ENCODE results near the gene UBA52. TPM values are rescaled to one million over a fixed set of nuclear protein-coding genes. Genes with fewer than 3 reads are reported as not detected.

The UBA52 gene
- total and polyA plus RNA-seq, 2 of the 8 experiments (the other 6 are each of a cell fraction or from before 2014, with no cell fraction given), result 1,340 to 5,409 TPM

DNA sequence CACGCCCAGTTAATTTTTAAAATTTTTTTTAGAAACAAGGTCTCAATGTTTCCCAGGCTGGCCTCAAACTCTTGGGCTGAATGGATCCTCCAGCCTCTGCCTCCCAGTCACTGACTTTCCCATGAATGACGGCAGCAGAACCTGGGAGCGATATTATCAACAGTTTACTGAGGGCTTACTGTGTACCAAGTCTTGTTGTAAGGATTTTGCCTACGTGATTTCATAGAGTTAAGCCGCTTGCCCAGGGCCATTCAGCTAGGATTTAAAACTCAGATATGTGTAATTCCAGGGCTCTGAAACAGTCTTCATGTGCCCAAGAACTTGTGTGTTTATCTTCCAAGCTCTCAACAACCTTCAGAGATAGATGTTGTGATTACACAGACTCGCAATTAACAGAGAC, 20.0 kb upstream of the UBA52 start:
- no peaks in the 10 kb centered on the region for H3K27me3 ChIP-seq (replicated peaks in 1 of 4; ENCODE audit: control insufficient read depth in 3 of 4, extremely low read depth in 1 of 4, insufficient read depth in 3 of 4, low read length in 3 of 4)
- no peak overlapping the region for H3K4me3 ChIP-seq (ENCODE audit: extremely low read depth in 1 of 4, insufficient read depth in 2 of 4, low read depth in 3 of 4, low read length in 4 of 4)
- no peak overlapping the region for H3K4ac ChIP-seq (replicated peaks; ENCODE audit: insufficient read length, low read depth, low read length)
- no peak overlapping the region for H3K18ac ChIP-seq (ENCODE audit: extremely low read depth, low read length)
- no peak overlapping the region for H2BK15ac ChIP-seq (ENCODE audit: low read length)
- no peaks in the 10 kb centered on the region for H3K4me1 ChIP-seq (replicated peaks in 1 of 4; ENCODE audit: control insufficient read depth in 3 of 4, insufficient read depth in 4 of 4, low read length in 3 of 4)
- POLR2A ChIA-PET (ENCODE audit: partially characterized antibody), result interaction anchor here (0.9 kb wide), 1 partner anchor 14 kb away, joined by 3 read pairs; no protein-coding TSS in a partner anchor
- H3K14ac ChIP-seq (ENCODE audit: insufficient read length), result no peak overlapping the region
- H3K56ac ChIP-seq (replicated peaks; ENCODE audit: insufficient read length, low read depth, low read length), result no peak overlapping the region
- no peak overlapping the region for H2AK5ac ChIP-seq (ENCODE audit: low read depth, low read length)
- no peaks in the 10 kb centered on the region for H3K79me1 ChIP-seq (ENCODE audit: low read depth, low read length)
- H2AFZ ChIP-seq (ENCODE audit: low read length), result no peak overlapping the region
- no peak overlapping the region for H3K9ac ChIP-seq (replicated peaks in 1 of 4; ENCODE audit: extremely low read depth in 1 of 4, low read depth in 3 of 4, low read length in 3 of 4)
- no peak for FAIRE-seq
- H2BK12ac ChIP-seq (ENCODE audit: low read depth, low read length), result no peak overlapping the region
- H4K91ac ChIP-seq (replicated peaks; ENCODE audit: insufficient read length, low read length), result no peak overlapping the region
- no peak overlapping the region for H2BK5ac ChIP-seq (ENCODE audit: low read depth, low read length)
- H4K20me1 ChIP-seq (replicated peaks in 1 of 2; ENCODE audit: control insufficient read depth in 1 of 2, insufficient read depth in 2 of 2, low read length in 2 of 2), result no peaks in the 10 kb centered on the region
- WGBS, 2 experiments (ENCODE audit: extremely low coverage in 1 of 2, insufficient coverage in 1 of 2, insufficient read length in 1 of 2, insufficient replicate concordance in 2 of 2, low coverage in 1 of 2, low lambda C conversion rate in 2 of 2, missing lambda C conversion rate in 1 of 2), result 88% methylated on average over 6 of the region's 6 CpGs; no CpG with 5 or more reads in 1 of the 2 experiments
- no peak overlapping the region for H3K23ac ChIP-seq (ENCODE audit: insufficient read length)
- H4K5ac ChIP-seq (ENCODE audit: insufficient read length, low read depth, low read length), result no peak overlapping the region
- H3K79me2 ChIP-seq (ENCODE audit: control insufficient read depth in 1 of 2, insufficient read depth in 2 of 2, low read length in 2 of 2), result no peaks in the 10 kb centered on the region
- no peak for DNase-seq (ENCODE audit: low read depth in 1 of 2, low spot score in 2 of 2)
- H3K36me3 ChIP-seq (ENCODE audit: control insufficient read depth in 2 of 4, insufficient read depth in 4 of 4, low read length in 3 of 4), result no peaks in the 10 kb centered on the region
- no peak overlapping the region for H4K8ac ChIP-seq (ENCODE audit: extremely low read depth, insufficient read depth, low read length)
- CTCF ChIA-PET (ENCODE audit: partially characterized antibody), result interaction anchor here (0.6 to 2.1 kb wide), 10 partner anchors 13 to 624 kb away, joined by 3 to 8 read pairs (median 4); partner anchors contain the start of gene REX1BD
- H2BK20ac ChIP-seq (ENCODE audit: low read length), result no peak overlapping the region
- H3K4me2 ChIP-seq (ENCODE audit: insufficient read depth in 1 of 2, low read depth in 2 of 2, low read length in 2 of 2), result no peak overlapping the region
- no peak overlapping the region for H2BK120ac ChIP-seq (replicated peaks; ENCODE audit: low read depth, low read length)
- H3K9me3 ChIP-seq (ENCODE audit: insufficient read depth in 2 of 2, low read depth in 1 of 2, low read length in 1 of 2), result no peaks in the 10 kb centered on the region
- no peaks in the 10 kb centered on the region for H3K23me2 ChIP-seq (ENCODE audit: low read depth, low read length)
- no peak overlapping the region for H3K27ac ChIP-seq (ENCODE audit: low read depth, low read length)
- TF ChIP-seq TCF12 (IDR thresholded peaks at IDR 0.05; ENCODE audit: low read depth, low read length) (no peak), CBX8 (IDR thresholded peaks at IDR 0.05; ENCODE audit: borderline replicate concordance, low read depth, low read length) (no peak), MAFK (IDR thresholded peaks at IDR 0.05; ENCODE audit: low read depth, low read length) (no peak), CHD2 (IDR thresholded peaks at IDR 0.05; ENCODE audit: low read length) (no peak), JUND (IDR thresholded peaks at IDR 0.05; ENCODE audit: low read length) (no peak)
